Dedifferentiated amniotic fluid mesenchymal stem cell (primary cell): ENCODE measurements around the gene TMPRSS15.
"Not testable (repeated sequence)": the region's sequence is repeated elsewhere in the genome, so short reads cannot be mapped to it uniquely, and the experiment has no call there.

Source experiments
- DNase-seq: peaks from one replicate; pipeline ENCODE4 v3.0.0-alpha.2; 2016; ENCODE audit errors: extremely low spot score

TMPRSS15 gene

GRCh38 chr21:18403735-18404450, at the start of gene TMPRSS15:
TMPRSS15 (minus strand) TSS chr21:18403785; CDS start chr21:18403622, 163 bp downstream.
- no peak for DNase-seq

DNA sequence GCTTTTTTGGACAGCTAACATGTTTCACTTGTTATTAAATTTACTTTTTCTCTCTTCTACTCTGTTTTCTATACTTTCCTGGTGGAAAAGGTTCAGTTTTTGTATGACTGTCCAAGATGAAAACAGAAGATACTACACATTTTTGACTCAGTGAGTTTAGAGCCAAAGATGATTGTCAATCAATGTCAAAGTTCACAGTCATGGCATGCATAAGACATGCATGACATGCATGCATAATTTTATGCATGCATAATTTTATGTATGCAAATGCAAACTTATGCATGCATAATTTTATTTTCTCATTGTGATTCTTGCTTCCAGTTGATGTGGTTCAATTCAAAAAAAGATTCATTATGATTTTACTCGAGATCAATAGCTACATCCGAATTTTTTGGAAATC, 48.1 kb upstream of the TMPRSS15 start:
- no peak for DNase-seq

DNA sequence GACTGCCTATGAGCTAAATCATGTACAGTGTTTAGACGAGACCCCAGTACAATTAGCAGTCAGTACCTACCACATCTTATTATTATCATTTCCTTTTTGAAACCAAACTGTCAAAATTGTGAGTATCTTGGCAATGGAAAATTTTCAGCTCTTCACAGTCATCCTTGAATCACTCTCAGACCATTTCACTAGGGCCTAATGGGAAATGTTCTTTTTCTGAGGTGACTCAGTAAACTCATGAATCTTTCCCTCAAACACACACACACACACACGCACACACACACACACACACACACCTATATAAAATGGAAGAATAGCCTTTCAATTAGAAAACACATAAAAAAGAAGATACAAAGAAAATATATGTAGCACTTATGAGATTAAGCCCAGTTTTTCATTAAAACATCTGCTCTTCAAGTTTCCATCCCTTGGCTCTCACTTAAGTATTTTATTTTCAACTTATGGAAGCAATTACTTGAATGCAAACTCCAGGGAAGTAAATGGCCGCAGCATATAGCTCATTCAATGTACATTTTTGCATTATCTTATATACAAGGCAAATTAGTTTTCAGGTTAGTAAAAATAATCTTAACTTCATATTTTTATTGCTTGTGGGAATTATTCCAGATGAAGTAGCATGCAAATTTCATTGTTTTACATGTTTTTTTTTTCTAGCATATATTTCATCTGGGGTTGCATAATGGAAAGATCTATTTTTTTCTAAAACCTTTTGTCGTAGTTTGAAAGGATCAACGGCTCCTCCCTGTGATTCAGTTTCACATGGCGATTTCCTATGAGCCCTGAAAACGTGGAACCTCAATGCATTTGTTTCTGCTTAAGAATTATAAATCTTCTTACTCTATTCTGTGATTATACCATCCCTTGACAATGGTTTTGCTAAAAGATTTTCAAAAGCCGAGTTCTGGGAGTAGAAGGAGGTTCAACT, 46.3 kb upstream of the TMPRSS15 start:
- no peak for DNase-seq

GRCh38 chr21:18443701-18444100, 40.1 kb upstream of the TMPRSS15 start:
- no peak for DNase-seq

- DNase-seq, result no peak
These were observed 39.5 kb upstream of the TMPRSS15 start for GRCh38 chr21:18443085-18443484.

- no peak for DNase-seq
These were observed 26.8 kb upstream of the TMPRSS15 start for GRCh38 chr21:18430341-18430740.

DNA sequence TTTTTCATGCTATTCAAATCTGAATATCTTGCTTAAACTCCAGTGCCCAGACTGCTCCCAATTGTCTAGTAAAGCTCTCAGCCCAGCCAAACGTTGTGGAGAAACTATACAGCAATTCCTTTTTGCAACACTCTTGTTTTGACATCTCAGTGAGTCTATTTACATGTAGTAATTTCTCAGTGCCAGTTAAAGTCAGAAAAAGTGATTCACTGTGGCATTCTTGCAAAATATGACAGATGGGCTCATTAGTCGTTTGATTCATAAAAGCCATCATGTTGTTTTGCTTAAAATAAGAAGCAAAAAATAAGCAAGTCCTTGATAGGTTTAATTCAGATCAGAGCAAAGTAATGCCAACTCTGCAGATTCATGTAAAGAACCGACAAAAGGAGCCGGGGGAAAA, 20.7 kb upstream of the TMPRSS15 start:
- DNase-seq, result no peak

GRCh38 chr21:18417141-18417790, 13.7 kb upstream of the TMPRSS15 start:
- DNase-seq, result no peak

GRCh38 chr21:18411565-18411964, 8.0 kb upstream of the TMPRSS15 start:
- no peak for DNase-seq

GRCh38 chr21:18409579-18409978, 6.0 kb upstream of the TMPRSS15 start:
- no peak for DNase-seq

DNA sequence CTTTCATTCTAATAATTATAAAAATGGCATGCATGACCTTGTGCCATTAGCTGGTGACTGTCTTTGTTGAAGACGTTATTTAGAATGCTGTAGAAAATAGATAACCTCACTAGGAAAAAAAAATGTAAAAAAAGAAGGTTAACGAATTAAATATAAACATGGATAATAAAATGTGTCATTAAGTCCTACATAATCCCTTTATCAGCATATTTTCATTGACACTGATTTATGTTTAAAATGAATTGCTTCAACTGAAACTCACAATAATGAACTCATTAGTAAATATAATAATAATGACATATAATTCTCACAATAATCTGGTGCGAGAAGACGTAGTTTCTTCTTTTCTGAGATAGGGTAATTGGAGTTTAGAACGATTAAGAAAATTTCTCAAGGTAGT, 4.7 kb downstream of the TMPRSS15 start:
- DNase-seq, result no peak

DNA sequence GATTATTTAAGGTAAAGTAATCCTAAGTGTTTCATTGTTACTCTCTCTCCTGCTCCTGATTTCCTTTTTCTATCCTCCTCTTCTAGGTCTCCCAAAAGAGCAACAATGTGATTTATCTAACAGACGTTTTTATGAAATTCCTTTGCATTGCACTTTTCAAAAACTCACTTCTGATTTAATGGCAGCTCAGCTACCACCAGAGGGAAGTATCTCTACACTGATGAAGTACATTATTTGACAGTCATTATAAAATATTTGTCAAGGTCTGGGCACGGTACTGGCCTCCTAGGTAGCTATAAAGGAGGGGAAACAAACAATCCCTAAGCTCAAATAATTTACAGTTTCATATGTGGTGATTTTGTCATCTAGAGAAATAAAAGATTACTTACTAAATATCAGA, 15.6 kb downstream of the TMPRSS15 start:
- no peak for DNase-seq

DNA sequence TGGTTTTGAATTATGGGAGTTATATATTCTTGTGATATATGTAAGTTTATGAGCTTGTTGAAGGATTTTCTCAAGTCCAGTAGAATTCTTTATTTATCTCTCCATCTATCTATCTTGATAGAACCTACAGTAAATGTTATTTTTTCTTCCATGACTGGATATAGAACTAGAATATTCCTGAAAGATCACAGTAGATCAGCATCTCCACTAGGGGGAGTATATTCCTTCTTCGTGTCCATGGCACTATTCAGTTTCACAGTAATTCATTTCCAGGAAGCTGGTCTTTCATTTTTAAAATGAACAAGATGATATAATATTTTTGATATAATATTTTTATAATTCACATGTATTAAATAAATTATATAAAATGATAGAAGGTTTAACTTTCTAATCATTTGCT, 18.8 kb downstream of the TMPRSS15 start:
- DNase-seq, result no peak

GRCh38 chr21:18382934-18383619, 20.5 kb downstream of the TMPRSS15 start:
- not testable (repeated sequence) for DNase-seq

DNA sequence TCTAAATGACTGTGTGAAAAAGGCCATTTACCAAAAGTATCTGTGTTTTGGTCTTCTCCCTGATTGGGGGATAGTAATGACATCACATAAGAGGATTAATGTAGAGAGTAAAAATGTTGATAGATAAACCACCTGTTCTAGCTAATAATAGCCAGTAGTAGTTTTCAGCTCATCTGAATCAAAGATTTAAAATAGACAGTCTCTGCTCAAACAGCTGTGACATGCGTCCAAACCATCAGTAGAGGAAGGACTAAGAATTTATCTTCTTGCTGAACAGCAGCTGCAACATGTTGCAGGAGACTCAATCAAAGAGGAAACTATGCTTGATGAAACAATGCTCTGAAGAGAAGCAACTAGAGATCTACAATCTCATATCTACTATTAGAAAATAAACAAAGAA, 21.4 kb downstream of the TMPRSS15 start:
- DNase-seq, result no peak

GRCh38 chr21:18373606-18374005, 30.0 kb downstream of the TMPRSS15 start:
- DNase-seq, result no peak

- DNase-seq, result no peak
These were observed 33.3 kb downstream of the TMPRSS15 start for GRCh38 chr21:18370301-18370700.

DNA sequence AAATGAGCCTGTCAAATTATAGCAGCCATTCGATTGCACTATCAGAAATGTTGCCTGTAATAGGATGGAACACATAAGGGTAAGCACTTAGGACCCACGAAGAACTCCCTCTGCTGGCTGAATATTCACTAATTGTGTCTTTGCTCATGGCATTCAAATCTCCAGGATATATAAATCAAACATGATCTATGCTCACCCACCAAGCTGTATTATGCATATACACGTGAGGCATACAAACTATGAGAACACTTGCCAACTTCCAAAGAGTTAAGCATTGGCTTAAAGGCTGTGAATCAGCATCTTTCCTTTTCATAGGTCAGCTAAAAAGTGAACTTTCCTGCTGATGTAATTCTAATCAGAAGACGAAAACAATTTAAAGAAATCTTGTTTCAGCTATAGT, 34.5 kb downstream of the TMPRSS15 start:
- DNase-seq, result no peak

GRCh38 chr21:18368205-18368604, 35.4 kb downstream of the TMPRSS15 start:
- no peak for DNase-seq

GRCh38 chr21:18356801-18357200, 46.8 kb downstream of the TMPRSS15 start:
- no peak for DNase-seq

GRCh38 chr21:18354947-18355346, 48.6 kb downstream of the TMPRSS15 start:
- no peak for DNase-seq

DNA sequence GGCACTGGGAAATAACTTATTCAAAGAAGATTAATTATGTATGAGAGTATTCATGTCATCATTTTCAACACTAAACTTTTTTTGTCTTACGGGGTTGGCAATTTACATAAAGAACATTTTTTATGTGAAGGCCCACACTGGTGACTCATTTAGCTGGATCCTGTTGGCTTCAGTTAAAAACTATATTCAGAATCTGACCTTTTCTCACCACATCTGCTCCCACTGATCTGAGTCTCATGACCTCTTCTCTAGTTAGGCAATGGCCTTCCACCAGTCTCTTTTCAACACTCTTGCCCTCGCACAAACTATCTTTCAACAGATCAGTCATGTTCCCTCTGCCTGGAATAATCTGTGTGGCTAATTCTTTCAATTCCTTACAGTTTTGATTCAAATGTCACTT, 53.4 kb downstream of the TMPRSS15 start:
- DNase-seq, result no peak
